ENCODE measurements around the gene HCST.

DNA sequence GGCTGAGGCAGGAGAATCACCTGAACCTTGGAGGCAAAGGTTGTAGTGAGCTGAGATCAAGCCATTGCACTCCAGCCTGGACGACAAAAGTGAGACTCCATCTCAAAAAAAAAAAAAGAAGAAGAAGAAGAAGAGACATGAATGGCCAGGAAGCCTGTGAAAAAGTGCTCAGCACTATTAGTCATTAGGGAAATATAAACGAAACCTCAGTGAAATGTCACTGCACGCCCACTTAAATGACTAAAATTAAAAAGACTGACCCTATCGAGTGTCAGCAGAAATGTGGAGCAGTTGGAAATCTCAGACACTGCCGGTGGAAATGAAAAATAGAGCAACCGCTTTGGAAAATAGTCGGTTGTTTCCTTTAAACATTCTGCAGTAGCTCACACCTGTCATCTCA, 11.3 kb downstream of the HCST start:
- no peak for TF ChIP-seq POLR2A (IDR thresholded peaks at IDR 0.05)
- TF ChIP-seq, protein P1, sequence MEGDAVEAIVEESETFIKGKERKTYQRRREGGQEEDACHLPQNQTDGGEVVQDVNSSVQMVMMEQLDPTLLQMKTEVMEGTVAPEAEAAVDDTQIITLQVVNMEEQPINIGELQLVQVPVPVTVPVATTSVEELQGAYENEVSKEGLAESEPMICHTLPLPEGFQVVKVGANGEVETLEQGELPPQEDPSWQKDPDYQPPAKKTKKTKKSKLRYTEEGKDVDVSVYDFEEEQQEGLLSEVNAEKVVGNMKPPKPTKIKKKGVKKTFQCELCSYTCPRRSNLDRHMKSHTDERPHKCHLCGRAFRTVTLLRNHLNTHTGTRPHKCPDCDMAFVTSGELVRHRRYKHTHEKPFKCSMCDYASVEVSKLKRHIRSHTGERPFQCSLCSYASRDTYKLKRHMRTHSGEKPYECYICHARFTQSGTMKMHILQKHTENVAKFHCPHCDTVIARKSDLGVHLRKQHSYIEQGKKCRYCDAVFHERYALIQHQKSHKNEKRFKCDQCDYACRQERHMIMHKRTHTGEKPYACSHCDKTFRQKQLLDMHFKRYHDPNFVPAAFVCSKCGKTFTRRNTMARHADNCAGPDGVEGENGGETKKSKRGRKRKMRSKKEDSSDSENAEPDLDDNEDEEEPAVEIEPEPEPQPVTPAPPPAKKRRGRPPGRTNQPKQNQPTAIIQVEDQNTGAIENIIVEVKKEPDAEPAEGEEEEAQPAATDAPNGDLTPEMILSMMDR (IDR thresholded peaks at IDR 0.05) = no peak
